ENCODE measurements around the gene CCND1.

DNA sequence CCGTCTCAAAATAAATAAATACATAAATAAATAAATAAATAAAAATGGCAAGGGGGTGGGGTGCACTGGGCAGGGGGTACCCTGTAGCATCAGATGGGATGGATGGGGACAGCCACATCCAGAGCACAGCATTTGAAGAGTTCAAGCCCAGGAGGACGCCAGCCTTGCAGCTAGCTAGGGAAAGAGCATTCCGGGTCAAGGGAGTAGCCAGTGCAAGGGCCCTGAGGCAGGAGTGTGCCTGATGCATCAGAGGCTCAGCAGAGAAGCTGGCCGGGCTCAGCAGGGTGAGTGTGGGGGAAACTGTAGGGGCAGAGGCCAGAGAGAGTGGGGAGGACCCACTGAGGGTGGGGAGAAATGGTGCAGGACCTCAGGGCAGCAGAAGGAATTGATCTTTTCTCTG is 23.7 kb upstream of the CCND1 start:
- no peak for TF ChIP-seq CTCF (conservative IDR thresholded peaks at IDR 0.05)
- TF ChIP-seq EZH2 (IDR thresholded peaks at IDR 0.05; ENCODE audit: low read depth) = no peak

All from PC-9 (cell line).